GM21526 (cell line): ENCODE data around the gene ZNF578.
"Not testable (repeated sequence)": the region's sequence is repeated elsewhere in the genome, so short reads cannot be mapped to it uniquely, and the experiment has no call there.

Experiments
- ATAC-seq: cut with Tn5 transposase; IDR thresholded peaks from one replicate; pipeline ENCODE4 v1.9.1; 2021; ENCODE audit warnings: moderate library complexity; ENCODE audit not compliant: unreplicated experiment, low FRiP score

Gene ZNF578

DNA sequence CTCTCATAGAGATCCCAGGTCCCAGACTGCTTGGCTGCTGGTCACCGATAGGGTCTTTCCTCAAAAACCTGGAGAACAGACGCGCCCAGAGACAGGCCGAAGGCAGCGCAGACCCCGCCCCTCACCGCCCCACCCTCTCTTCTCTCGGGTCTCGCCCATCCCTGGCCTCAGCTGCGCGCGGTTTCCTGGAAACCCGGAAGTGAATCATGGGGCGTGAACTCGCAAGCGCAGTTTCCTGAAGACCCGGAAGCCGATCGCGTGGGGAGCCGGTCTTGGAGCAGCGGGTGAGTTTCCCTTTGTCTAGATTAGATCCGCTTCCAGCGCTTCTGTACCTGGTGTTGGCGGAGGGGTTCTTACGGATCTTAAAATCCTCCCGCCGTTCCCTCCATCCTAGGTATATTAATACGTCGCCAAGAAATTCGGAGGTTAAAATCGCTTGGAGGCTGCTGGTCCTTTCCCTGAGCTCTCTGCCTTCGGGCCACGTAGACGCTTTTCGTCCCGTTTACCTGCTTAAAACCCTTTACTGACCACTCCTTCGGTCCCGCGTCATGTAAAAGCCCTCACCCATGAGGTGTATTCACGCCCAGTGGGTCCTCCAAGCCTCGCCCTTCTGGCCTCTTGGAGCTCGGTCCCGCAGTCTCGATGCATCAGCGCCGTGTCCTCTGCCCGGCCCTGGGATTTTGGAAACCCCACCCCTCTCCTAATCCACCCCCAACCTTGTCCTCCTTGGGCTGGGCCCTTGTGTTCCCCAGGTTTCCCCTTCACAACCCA is at the start of gene ZNF578:
Gene ZNF578, plus strand, starts transcription at position 230 of the 771 bp plus-strand sequence. CDS start 48,293 bp downstream, outside the sequence.
- no peak for ATAC-seq

DNA sequence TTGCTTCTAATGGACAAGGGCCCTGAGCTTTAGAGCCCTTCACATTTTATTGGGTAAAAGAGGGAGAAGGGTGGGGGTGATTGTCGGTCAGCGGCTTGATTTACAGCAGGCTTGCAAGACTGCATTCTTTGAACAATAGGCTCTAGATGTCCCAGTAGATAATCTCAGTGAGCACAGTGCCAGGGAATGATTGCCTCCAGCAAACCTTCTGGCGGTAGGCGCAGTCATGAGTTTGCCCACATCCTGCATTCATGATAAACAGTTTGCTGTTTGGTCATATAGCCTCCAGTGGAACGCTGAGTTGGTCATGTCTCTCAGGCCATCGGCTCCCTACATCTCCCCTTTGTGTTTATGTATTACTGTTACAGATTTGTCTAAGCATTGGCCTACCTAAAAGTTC is 43.1 kb upstream of the ZNF578 start:
- no peak for ATAC-seq

DNA sequence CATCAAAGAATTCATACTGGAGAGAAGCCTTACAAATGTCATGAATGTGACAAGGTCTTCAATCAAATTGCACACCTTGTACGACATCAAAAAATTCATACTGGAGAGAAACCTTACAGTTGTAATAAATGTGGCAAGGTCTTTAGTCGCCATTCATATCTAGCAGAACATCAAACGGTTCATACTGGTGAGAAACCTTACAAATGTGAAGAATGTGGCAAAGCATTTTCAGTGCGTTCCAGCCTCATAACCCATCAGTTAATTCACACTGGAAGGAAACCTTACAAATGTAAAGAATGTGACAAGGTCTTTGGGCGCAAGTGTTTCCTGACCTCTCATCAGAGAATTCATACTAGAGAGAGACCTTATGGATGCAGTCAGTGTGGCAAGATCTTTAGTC is 37.6 kb upstream of the ZNF578 start:
- no peak for ATAC-seq

GRCh38 chr19:52428937-52429336 is 24.4 kb upstream of the ZNF578 start, which contains the start of gene ZNF534:
Gene ZNF534 (plus strand): TSS chr19:52429148. CDS start chr19:52431475, 2,327 bp downstream.
- ATAC-seq = no peak

- ATAC-seq = no peak
Observed at GRCh38 chr19:52442179-52442578, 11.2 kb upstream of the ZNF578 start.

- ATAC-seq = no peak
Observed at GRCh38 chr19:52444506-52444905, 8.8 kb upstream of the ZNF578 start.

DNA sequence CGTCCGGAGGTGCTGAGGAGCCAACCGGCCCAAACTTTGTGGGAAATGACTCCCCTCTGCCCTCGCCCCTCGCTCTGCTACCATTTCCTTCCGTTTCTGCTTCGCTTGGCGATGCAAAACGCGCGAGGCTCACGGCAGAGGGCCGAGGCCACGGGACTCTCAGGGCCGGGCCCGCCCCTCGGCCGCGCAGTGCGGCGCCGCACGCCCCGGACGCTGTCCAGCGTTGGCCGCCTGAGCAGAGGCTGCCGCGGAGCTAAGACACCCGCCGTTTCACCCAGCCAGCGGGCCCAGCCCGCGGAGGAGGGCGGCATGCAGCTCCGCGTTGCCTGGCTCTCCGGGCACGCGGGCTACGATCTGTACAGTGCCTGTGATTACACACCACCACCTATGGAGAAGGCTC is 2.1 kb upstream of the ZNF578 start:
- ATAC-seq = no peak

DNA sequence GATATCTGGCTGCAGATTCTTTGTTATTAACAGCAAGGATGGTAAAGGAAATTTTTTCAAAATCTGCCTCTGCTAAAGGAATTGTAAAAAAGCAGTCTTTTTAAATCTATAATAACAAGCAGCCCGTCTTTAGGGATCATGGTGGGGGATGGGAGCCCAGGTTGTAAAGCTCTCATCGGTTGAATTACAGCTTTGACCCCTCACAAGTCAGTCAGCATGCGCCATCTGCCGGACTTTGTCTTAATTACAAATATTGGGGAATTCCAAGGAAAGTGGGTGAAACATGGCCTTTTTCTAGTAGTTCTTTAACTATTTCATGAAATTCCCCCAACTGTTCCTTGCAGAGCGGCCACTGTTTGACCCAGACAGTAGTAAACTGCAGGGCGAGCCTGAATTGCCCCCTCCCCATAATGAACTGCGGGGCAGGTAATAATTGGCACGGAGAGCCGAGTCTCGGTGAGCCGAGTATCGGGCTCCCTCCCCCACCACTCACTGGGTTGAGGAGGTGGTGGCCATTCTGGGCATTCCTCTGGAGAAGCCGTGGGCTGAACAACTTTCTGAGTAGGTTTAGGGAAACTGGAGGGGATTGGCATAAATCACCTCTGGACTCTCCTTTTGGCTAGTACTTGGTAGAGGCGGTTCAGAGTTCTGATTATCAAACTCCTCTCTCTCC is 11.6 kb downstream of the ZNF578 start:
- ATAC-seq = no peak

GRCh38 chr19:52473655-52474350 is 20.4 kb downstream of the ZNF578 start:
- no peak for ATAC-seq

DNA sequence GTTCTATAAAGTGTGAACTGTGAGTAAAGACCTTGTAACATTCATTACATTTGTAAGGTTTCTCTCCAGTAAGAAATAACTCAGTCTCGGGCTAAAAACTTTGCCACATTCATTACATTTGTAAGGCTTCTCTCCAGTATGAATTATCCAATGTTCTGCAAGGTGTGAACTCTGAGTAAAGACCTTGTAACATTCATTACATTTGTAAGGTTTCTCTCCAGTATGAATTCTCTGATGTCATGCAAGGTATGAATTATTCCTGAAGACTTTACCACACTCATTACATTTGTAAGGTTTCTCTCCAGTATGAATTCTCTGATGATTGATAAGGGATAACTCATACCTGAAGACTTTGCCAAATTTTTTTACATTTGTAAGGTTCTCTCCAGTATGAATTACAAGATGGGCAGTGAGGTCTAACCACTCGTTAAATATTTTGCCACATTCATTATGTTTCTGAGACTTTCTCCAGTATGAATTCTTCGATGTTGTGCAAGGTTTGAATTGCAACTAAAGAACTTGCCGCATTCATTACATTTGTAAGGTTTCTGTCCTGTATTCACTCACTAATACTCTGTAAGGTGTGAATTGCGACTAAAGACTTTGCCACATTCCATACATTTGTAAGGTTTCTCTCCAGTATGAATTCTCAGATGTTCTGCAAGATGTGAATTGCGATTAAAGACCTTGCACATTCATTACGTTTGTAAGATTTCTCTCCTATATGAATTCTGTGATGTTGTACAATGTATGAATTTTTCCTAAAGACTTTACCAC is 21.2 kb downstream of the ZNF578 start:
- no peak for ATAC-seq

DNA sequence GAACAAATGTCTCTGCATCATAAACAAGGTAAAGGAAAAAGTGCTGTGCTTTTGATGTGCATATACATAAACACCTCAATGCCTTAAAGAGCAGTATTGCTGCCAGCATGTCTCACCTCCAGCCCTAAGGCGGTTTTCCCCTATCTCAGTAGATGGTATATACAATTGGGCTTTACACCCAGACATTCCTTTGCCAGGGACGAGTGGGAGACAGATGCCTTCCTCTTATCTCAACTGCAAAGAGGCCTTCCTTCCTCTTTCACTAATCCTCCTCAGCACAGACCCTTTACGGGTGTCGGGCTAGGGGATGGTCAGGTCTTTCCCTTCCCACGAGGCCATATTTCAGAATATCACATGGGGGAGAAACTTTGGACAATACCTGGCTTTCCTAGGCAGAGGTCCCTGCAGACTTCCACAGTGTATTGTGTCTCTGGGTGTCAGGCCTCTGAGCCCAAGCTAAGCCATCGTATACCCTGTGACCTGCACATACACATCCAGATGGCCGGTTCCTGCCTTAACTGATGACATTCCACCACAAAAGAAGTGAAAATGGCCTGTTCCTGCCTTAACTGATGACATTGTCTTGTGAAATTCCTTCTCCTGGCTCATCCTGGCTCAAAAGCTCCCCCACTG is 30.9 kb downstream of the ZNF578 start:
- ATAC-seq = not testable (repeated sequence)

- ATAC-seq = not testable (repeated sequence)
Observed at GRCh38 chr19:52485064-52485463, 31.7 kb downstream of the ZNF578 start.

GRCh38 chr19:52485561-52486240 is 32.3 kb downstream of the ZNF578 start:
- ATAC-seq = not testable (repeated sequence)

GRCh38 chr19:52492201-52492993 is 39.0 kb downstream of the ZNF578 start:
- ATAC-seq = no peak

DNA sequence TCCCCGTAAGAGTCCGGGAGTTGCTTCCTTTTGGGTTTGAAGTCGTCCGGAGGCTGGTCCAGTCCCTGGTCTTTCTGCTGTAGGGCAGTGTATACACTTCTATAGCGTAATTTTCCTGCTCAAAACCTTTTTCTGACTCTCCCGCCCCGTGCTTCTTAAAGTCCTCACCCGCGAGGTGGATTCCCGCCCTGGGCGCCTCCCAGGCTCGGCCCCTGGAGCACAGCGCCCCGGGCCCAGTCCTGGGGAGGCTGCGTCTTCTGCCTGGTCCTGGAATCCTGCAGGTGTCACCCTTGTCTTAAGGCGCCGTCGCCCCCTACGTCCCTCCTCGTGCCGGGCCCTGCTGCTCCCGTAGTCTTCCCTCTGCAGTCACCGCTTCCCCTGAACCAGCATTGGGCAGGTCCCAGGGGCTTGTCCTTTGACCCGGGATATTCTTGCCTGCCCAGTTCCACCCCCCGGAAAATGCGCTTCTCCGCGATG is 39.7 kb downstream of the ZNF578 start:
- no peak for ATAC-seq

GRCh38 chr19:52494518-52494917 is 41.2 kb downstream of the ZNF578 start:
- no peak for ATAC-seq

- ATAC-seq = no peak
Observed at GRCh38 chr19:52498571-52498970, 45.2 kb downstream of the ZNF578 start.

DNA sequence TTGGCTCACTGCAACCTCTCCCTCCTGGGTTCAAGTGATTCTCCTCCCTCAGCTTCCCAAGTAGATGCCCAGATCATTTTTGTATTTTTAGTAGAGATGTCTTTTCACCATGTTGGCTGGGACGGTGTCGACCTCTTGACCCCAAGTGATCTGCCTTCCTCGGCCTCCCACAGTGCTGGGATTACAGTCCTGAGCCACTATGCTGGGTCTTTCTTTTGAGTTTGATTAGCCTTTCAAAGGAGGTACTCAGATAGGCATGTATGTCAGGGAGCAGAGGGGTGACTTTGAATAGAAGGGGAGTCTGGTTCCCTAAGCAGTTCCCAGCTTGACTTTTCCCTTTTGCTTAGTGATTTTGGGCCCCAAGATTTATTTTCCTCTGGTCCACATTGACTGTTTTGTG is 47.1 kb downstream of the ZNF578 start:
- not testable (repeated sequence) for ATAC-seq

DNA sequence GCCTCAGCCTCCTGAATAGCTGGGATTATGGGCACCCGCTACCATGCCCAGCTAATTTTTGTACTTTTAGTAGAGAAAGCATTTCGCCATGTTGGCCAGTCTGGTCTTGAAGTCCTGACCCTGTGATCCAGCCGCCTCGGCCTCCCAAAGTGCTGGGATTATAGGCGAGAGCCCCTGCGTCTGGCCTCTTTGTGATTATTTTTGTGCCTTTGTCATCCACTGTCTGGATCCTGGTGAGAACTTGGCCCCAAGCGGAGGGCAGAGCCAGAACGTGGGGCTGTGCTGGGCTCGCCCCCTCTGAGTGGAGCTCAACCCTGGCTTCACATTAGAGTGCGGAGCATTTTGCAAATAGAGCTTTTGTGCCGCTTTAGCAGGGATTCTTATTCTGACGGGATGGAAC is 47.6 kb downstream of the ZNF578 start:
- not testable (repeated sequence) for ATAC-seq
